K562 (cell line): ENCODE data around the gene PIEZO2. TPM values are rescaled to one million over a fixed set of nuclear protein-coding genes. Genes with fewer than 3 reads are reported as not detected.

Experiments used
- ATAC-seq: fragments of 200-7000 bp; cut with Tn5 transposase; 3 replicates; pipeline ENCODE4 v1.9.1; 2020; ENCODE audit warnings: moderate library complexity
- BruUV-seq: library from RNA; stranded (reverse); fragments of 400-500 nt; replicated peaks from 2 replicates; lab custom pipeline; 2021; lab: Mats Ljungman, UMichigan
- CTCF ChIA-PET: fragments of 300-600 bp; formaldehyde crosslinking; extraction: SDS; loops from one replicate; lab custom pipeline; 2021; ENCODE audit warnings: low intra/inter-chr PET ratio; lab: Yijun Ruan, JAX
- POLR2A ChIA-PET: fragments of 300-600, 350-650 bp; sonication (Branson Sonifier 250); formaldehyde crosslinking; extraction: SDS; loops from one replicate; lab custom pipeline; 2021; ENCODE audit warnings: antibody characterized with exemption, inconsistent platforms; lab: Yijun Ruan, JAX
- DNase-seq, 4 experiments: peaks; one replicate each; pipeline versions ENCODE4 v3.0.0 to v3.0.0-alpha.2; 2011 to 2018; ENCODE audit warnings: low spot score in 3 of 4, mixed read lengths in 3 of 4; ENCODE audit errors: extremely low read depth in 1 of 4
- FAIRE-seq: peaks from 2 replicates; lab custom pipeline; 2011; peaks lifted over from hg19 to GRCh38; lab: Jason Lieb, UNC
- H2AFZ ChIP-seq: 2 replicates; pipeline ENCODE4 v1.6.0; 2011; ENCODE audit warnings: low read depth, low read length, control low read depth, inconsistent platforms
- H3K27ac ChIP-seq: fragments of 200-600 bp; 3 replicates; pipeline ENCODE4 v1.8.0; 2011; ENCODE audit warnings: low read depth, mild to moderate bottlenecking, control low read depth, inconsistent platforms, low read length, moderate library complexity, mixed read lengths; ENCODE audit errors: extremely low read depth
- H3K27me3 ChIP-seq, 2 experiments: fragments of 300-600 bp in 1 of 2; 2 replicates in 1 of 2; 3 replicates in 1 of 2; pipeline versions ENCODE4 v1.6.0 to v1.8.0; 2011; ENCODE audit warnings: inconsistent platforms in 2 of 2, low read length in 2 of 2, mild to moderate bottlenecking in 1 of 2, mixed read lengths in 1 of 2, moderate library complexity in 1 of 2; ENCODE audit not compliant: control insufficient read depth in 2 of 2, insufficient read depth in 2 of 2
- H3K36me3 ChIP-seq: fragments of 300-600 bp; 3 replicates; pipeline ENCODE4 v1.8.0; 2011; ENCODE audit warnings: mild to moderate bottlenecking, low read length, inconsistent platforms; ENCODE audit not compliant: control insufficient read depth, insufficient read depth
- H3K4me1 ChIP-seq, 2 experiments: fragments of 200-600 bp in 1 of 2; replicated peaks in 1 of 2; 2 replicates in 1 of 2; 3 replicates in 1 of 2; pipeline versions ENCODE4 v1.5.1 to v1.8.0; 2011; ENCODE audit warnings: inconsistent platforms in 2 of 2, low read length in 2 of 2, mild to moderate bottlenecking in 1 of 2, mixed read lengths in 1 of 2, moderate library complexity in 1 of 2; ENCODE audit not compliant: control insufficient read depth in 2 of 2, insufficient read depth in 2 of 2
- H3K4me2 ChIP-seq: 2 replicates; pipeline ENCODE4 v1.6.1; 2011; ENCODE audit warnings: low read length, control low read depth, inconsistent platforms, mixed read lengths; ENCODE audit not compliant: insufficient read depth
- H3K4me3 ChIP-seq: fragments of 200-600 bp; sonication (generic), shearing (Covaris generic); 2 replicates; pipeline ENCODE4 v1.5.1; 2016; ENCODE audit warnings: control low read depth, inconsistent platforms
- H3K79me2 ChIP-seq: fragments of 200-600 bp; 3 replicates; pipeline ENCODE4 v1.8.0; 2011; ENCODE audit warnings: low read length, inconsistent platforms; ENCODE audit not compliant: control insufficient read depth, insufficient read depth
- H3K9ac ChIP-seq, 2 experiments: 2 replicates each; pipeline versions ENCODE4 v1.6.0 to v1.6.1; 2011; ENCODE audit warnings: low read depth in 2 of 2, low read length in 2 of 2, control low read depth in 1 of 2, inconsistent platforms in 1 of 2, mild to moderate bottlenecking in 1 of 2, mixed read lengths in 1 of 2; ENCODE audit not compliant: insufficient read depth in 1 of 2
- H3K9me1 ChIP-seq: one replicate; pipeline ENCODE4 v1.6.0; 2011; ENCODE audit warnings: inconsistent platforms, mild to moderate bottlenecking, low read length, moderate library complexity; ENCODE audit not compliant: control insufficient read depth, insufficient read depth
- H3K9me3 ChIP-seq: replicated peaks from 2 replicates; pipeline ENCODE4 v1.5.1; 2011; ENCODE audit warnings: low read depth, low read length, inconsistent platforms; ENCODE audit not compliant: control insufficient read depth, insufficient read depth
- H4K20me1 ChIP-seq: replicated peaks from 2 replicates; pipeline ENCODE4 v1.6.1; 2011; ENCODE audit warnings: low read length, inconsistent platforms, mixed read lengths; ENCODE audit not compliant: control insufficient read depth, insufficient read depth
- BCL6 ChIP-seq: fragments of 250-450 bp; sonication (Bioruptor Pico); IDR thresholded peaks from 2 replicates; pipeline ENCODE4 v1.4.0; 2020
- CC2D1A ChIP-seq: fragments of 450-650 bp; IDR thresholded peaks from 2 replicates; pipeline ENCODE4 v1.6.1; 2017; ENCODE audit warnings: mild to moderate bottlenecking
- CEBPG ChIP-seq, 3 experiments: fragments of 200-800 bp in 1 of 3; sonication (Bioruptor generic) in 1 of 3; sonication (generic) in 1 of 3; formaldehyde crosslinking in 1 of 3; IDR thresholded peaks in 2 of 3; conservative IDR thresholded peaks in 1 of 3; 2 replicates each; pipeline versions ENCODE4 v1.6.1 to v1.8.0; 2016 to 2022; ENCODE audit warnings: missing compliant biosample characterization in 2 of 3, missing genetic modification characterization in 2 of 3, mild to moderate bottlenecking in 1 of 3, missing genetic modification reagents in 1 of 3
- ESRRA ChIP-seq: fragments of 450-650 bp; IDR thresholded peaks from 2 replicates; pipeline ENCODE4 v1.6.1; 2014; ENCODE audit warnings: low read depth, mild to moderate bottlenecking, moderate library complexity, borderline replicate concordance
- EWSR1 ChIP-seq: fragments of 450-650 bp; IDR thresholded peaks from 2 replicates; pipeline ENCODE4 v1.6.1; 2018; ENCODE audit warnings: borderline replicate concordance, mild to moderate bottlenecking, low read depth, moderate library complexity; ENCODE audit not compliant: partially characterized antibody
- LEF1 ChIP-seq: fragments of 450-650 bp; IDR thresholded peaks from 2 replicates; pipeline ENCODE4 v1.6.1; 2016; ENCODE audit warnings: mild to moderate bottlenecking
- NUFIP1 ChIP-seq: fragments of 450-650 bp; IDR thresholded peaks from 2 replicates; pipeline ENCODE4 v1.6.1; 2018; ENCODE audit not compliant: partially characterized antibody
- SAP30 ChIP-seq: fragments of 200-600 bp; sonication (generic); IDR thresholded peaks from 2 replicates; pipeline ENCODE4 v1.6.1; 2012; ENCODE audit warnings: borderline replicate concordance, low read depth, mild to moderate bottlenecking, moderate library complexity, low read length, control low read depth, inconsistent platforms; ENCODE audit not compliant: insufficient read depth, poor library complexity, severe bottlenecking
- TAF9B ChIP-seq: fragments of 450-650 bp; IDR thresholded peaks from 2 replicates; pipeline ENCODE4 v1.6.1; 2018; ENCODE audit warnings: mild to moderate bottlenecking; ENCODE audit not compliant: partially characterized antibody
- ZKSCAN8 ChIP-seq: fragments of 200-800 bp; sonication (Bioruptor generic); IDR thresholded peaks from 2 replicates; pipeline ENCODE4 v1.6.1; 2016; ENCODE audit warnings: missing genetic modification characterization, missing compliant biosample characterization
- ZNF561 ChIP-seq: fragments of 450-650 bp; formaldehyde crosslinking; conservative IDR thresholded peaks from 2 replicates; pipeline ENCODE4 v1.4.0; 2020; ENCODE audit warnings: mild to moderate bottlenecking, moderate library complexity
- ZNF584 ChIP-seq: fragments of 200-800 bp; sonication (Bioruptor generic); IDR thresholded peaks from 2 replicates; pipeline ENCODE4 v1.6.1; 2016; ENCODE audit warnings: low read depth, mild to moderate bottlenecking, missing genetic modification characterization, missing compliant biosample characterization
- ZNF77 ChIP-seq: fragments of 250-450 bp; sonication (Bioruptor Pico); IDR thresholded peaks from 2 replicates; pipeline ENCODE4 v1.5.0; 2020
- ZSCAN32 ChIP-seq: fragments of 450-650 bp; formaldehyde crosslinking; IDR thresholded peaks from 2 replicates; pipeline ENCODE4 v1.4.0; 2020; ENCODE audit warnings: mild to moderate bottlenecking, moderate library complexity
- WGBS: fragments of 100-300 bp; shearing (Covaris generic); methylation state at CpG from one replicate; pipeline ENCODE4 v1.1.6; 2016; ENCODE audit warnings: low coverage, mixed read lengths; ENCODE audit not compliant: insufficient coverage; ENCODE audit errors: missing lambda C conversion rate; 5-methylcytosine and 5-hydroxymethylcytosine counted together
- in situ Hi-C: fragments of 300-500 bp; cut with MboI; formaldehyde crosslinking; loops from 4 replicates; pipeline ENCODE4 v1.15.0; 2018; ENCODE audit warnings: inconsistent platforms, mixed read lengths
- intact Hi-C: fragments of 100-400 bp; cut with micrococcal nuclease; formaldehyde crosslinking; loops from 2 replicates; pipeline ENCODE4 v1.14.2; 2022
- polyA plus RNA-seq, 8 experiments: library from polyadenylated mRNA; depleted of rRNA in 4 of 8; stranded (reverse) in 5 of 8; unstranded in 3 of 8; fragments of >200 nt; fragmentation: Nextera tagmentation in 2 of 8; fragmentation: Illumina TruSeq in 1 of 8; extraction: Ambion mirVana in 2 of 8; extraction: Trizol in 1 of 8; gene quantifications; 2 replicates each; pipeline versions ENCODE4 v1.2.1 to v1.2.3, GENCODE V29; 2011 to 2014; ENCODE audit warnings: inconsistent platforms in 1 of 8, missing spikeins in 1 of 8
- total RNA-seq, 7 experiments: library from RNA; depleted of rRNA in 6 of 7; stranded (reverse); fragments of >200 nt in 6 of 7; fragmentation: Illumina TruSeq in 2 of 7; extraction: Trizol in 2 of 7; gene quantifications; 2 replicates each; pipeline versions ENCODE4 v1.2.1 to v1.2.3, GENCODE V29; 2011 to 2021; ENCODE audit warnings: low replicate concordance in 1 of 7
- TF ChIP-seq, protein P1 (sequence below): fragments of 450-650 bp; IDR thresholded peaks from 2 replicates; pipeline ENCODE4 v1.6.1; 2017; ENCODE audit warnings: antibody characterized with exemption, mild to moderate bottlenecking
- TF ChIP-seq, protein P2 (sequence below): sonication (generic); formaldehyde crosslinking; IDR thresholded peaks from 2 replicates; pipeline ENCODE4 v1.8.1; 2023; ENCODE audit warnings: mild to moderate bottlenecking, missing genetic modification reagents

PIEZO2 gene
- total and polyA plus RNA-seq, 9 of the 15 experiments (the other 6 are each of a cell fraction or from before 2014, with no cell fraction given): 0.54 to 4.1 (median 2.0) TPM

DNA sequence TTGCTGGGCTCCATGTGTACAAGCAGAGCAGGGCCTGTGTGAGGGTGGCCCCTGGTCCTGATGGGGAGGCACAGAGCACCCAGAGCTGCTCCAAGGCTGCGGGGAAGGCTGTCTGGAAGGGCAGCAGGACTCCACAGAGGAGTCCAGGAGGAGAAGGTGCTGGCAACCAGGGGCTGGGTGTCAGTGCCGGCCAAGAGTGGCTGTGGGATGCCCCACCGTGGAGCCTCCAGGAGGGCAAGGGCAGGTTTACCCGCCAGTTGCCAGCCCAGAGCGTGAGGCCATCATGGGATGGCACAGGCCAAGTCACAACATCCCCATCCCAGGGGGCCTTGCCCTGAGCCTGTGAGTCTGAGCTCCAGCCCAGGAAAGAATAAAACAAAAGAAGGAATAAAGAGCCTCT lies 381.7 kb downstream of the PIEZO2 start:
- WGBS: 0% methylated on average over 5 of the region's 5 CpGs
- H3K4me2 ChIP-seq: no peak overlapping the region
- FAIRE-seq (no peak), ATAC-seq (no peak), DNase-seq (no peak)
- H3K4me3 ChIP-seq: no peak overlapping the region
- no peak overlapping the region for H2AFZ ChIP-seq
- CTCF ChIA-PET: interaction anchor here (0.5 kb wide), 1 partner anchor 42 kb away, joined by 3 read pairs; no protein-coding TSS in a partner anchor
- no TSS peak for BruUV-seq
- in situ Hi-C loops: no loop called here
- H3K36me3 ChIP-seq: no peaks in the 10 kb centered on the region
- H3K9me3 ChIP-seq: no peaks in the 10 kb centered on the region
- no peaks in the 10 kb centered on the region for H3K79me2 ChIP-seq
- H3K9me1 ChIP-seq: no peaks in the 10 kb centered on the region
- POLR2A ChIA-PET: interaction anchor here (0.5 kb wide), 1 partner anchor 1916 kb away, joined by 4 read pairs; no protein-coding TSS in a partner anchor
- peaks cover 9 to 31% of the 10 kb centered on the region in 2 experiments for H3K27me3 ChIP-seq
- H4K20me1 ChIP-seq: no peaks in the 10 kb centered on the region; the same call in 1 of the 2 replicates
- H3K9ac ChIP-seq: no peak overlapping the region
- intact Hi-C loops: no loop called here
- peaks cover 0 to 3% of the 10 kb centered on the region in 2 experiments; a peak in 1 of 5 replicates for H3K4me1 ChIP-seq
- no peak overlapping the region for H3K27ac ChIP-seq
- no peak for TF ChIP-seq EWSR1
- TF ChIP-seq SAP30: no peak
- no peak for TF ChIP-seq ZNF77
- TF ChIP-seq ZSCAN32 (CRISPR knock-in tag): no peak
- no peak for TF ChIP-seq ZNF561 (CRISPR knock-in tag)
- TF ChIP-seq CEBPG (CRISPR knock-in tag; IDR thresholded peaks at IDR 0.05): no peak
- TF ChIP-seq CEBPG (tag; conservative IDR thresholded peaks at IDR 0.05 in 1 of 2, IDR thresholded peaks at IDR 0.05 in 1 of 2): no peak
- no peak for TF ChIP-seq ZKSCAN8 (CRISPR knock-in tag)
- TF ChIP-seq NUFIP1: no peak
- TF ChIP-seq ESRRA: no peak
- TF ChIP-seq, protein P1, sequence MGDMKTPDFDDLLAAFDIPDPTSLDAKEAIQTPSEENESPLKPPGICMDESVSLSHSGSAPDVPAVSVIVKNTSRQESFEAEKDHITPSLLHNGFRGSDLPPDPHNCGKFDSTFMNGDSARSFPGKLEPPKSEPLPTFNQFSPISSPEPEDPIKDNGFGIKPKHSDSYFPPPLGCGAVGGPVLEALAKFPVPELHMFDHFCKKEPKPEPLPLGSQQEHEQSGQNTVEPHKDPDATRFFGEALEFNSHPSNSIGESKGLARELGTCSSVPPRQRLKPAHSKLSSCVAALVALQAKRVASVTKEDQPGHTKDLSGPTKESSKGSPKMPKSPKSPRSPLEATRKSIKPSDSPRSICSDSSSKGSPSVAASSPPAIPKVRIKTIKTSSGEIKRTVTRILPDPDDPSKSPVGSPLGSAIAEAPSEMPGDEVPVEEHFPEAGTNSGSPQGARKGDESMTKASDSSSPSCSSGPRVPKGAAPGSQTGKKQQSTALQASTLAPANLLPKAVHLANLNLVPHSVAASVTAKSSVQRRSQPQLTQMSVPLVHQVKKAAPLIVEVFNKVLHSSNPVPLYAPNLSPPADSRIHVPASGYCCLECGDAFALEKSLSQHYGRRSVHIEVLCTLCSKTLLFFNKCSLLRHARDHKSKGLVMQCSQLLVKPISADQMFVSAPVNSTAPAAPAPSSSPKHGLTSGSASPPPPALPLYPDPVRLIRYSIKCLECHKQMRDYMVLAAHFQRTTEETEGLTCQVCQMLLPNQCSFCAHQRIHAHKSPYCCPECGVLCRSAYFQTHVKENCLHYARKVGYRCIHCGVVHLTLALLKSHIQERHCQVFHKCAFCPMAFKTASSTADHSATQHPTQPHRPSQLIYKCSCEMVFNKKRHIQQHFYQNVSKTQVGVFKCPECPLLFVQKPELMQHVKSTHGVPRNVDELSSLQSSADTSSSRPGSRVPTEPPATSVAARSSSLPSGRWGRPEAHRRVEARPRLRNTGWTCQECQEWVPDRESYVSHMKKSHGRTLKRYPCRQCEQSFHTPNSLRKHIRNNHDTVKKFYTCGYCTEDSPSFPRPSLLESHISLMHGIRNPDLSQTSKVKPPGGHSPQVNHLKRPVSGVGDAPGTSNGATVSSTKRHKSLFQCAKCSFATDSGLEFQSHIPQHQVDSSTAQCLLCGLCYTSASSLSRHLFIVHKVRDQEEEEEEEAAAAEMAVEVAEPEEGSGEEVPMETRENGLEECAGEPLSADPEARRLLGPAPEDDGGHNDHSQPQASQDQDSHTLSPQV: no peak
- TF ChIP-seq BCL6 (CRISPR knock-in tag): no peak
- TF ChIP-seq LEF1: no peak
- TF ChIP-seq, protein P2, sequence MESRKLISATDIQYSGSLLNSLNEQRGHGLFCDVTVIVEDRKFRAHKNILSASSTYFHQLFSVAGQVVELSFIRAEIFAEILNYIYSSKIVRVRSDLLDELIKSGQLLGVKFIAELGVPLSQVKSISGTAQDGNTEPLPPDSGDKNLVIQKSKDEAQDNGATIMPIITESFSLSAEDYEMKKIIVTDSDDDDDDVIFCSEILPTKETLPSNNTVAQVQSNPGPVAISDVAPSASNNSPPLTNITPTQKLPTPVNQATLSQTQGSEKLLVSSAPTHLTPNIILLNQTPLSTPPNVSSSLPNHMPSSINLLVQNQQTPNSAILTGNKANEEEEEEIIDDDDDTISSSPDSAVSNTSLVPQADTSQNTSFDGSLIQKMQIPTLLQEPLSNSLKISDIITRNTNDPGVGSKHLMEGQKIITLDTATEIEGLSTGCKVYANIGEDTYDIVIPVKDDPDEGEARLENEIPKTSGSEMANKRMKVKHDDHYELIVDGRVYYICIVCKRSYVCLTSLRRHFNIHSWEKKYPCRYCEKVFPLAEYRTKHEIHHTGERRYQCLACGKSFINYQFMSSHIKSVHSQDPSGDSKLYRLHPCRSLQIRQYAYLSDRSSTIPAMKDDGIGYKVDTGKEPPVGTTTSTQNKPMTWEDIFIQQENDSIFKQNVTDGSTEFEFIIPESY (CRISPR knock-in tag): no peak
- TF ChIP-seq ZNF584 (CRISPR knock-in tag): no peak
- no peak for TF ChIP-seq TAF9B
- TF ChIP-seq CC2D1A: no peak
